Stimulated activated CD8-positive, alpha-beta memory T cell treated with anti-CD3 and anti-CD28 coated beads, Interleukin-15, amount 100 ng/mL, for 24 hours (primary cell): ENCODE results near the gene ENGASE.
A peak's percentile ranks its signal among the peaks of the same experiment; 100 is the strongest.

Experiments used
- DNase-seq: peaks from one replicate; pipeline ENCODE4 v3.0.0-alpha.2; 2020; ENCODE audit warnings: low read depth

Gene ENGASE

DNA sequence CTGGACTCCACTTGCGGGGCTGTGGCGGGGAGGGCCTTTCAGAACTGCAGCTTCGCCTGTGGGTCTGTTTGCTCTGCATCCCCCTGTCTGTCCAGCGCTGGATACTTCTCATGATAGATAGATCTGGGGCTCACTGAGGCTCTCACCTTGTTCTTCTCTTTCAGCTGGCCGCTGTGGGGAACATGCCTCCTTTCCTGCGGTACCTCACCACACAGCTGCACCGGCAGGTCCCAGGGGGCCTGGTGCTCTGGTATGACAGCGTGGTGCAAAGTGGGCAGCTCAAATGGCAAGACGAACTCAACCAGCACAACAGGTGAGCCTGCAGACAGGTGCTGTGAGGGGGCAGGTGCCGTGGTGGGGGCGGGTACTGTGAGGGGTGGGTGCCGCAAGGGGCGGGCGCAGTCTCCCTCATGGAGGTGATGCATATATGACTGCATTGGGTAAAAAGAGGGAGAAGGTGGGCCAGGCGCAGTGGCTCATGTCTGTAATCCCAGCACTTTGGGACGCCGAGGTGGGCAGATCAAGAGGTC, 6.2 kb downstream of the ENGASE start:
- no peak for DNase-seq

DNA sequence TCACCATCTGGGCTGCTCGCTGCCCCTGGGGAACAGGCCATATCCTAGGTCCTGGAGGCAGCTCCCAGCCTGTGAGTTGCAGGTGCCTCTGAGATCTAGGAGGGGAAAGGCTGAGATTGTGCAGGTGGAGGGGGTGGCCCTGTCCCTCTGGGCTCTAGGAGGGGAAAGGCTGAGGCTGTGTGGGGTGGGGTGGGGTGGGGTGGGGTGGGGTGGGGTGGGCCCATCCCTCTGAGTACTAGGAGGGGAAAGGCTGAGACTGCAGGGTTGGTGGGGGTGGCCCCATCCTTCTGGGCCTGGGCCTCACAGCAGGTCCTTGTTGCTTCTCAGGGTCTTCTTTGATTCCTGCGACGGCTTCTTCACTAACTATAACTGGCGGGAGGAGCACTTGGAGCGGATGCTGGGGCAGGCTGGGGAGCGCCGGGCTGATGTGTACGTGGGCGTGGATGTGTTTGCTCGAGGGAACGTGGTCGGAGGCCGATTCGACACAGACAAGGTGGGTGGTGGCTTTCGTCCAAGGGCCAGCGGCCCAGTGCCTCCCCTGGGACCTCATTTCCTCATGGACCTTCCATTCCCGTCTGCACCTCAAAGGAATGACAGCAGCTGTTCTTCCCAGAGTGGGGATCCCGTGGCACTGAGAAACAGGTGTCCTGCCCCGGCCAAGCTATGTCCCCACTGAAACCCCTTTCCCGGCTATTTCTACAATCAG, 7.1 kb downstream of the ENGASE start:
- DNase-seq, result no peak

DNA sequence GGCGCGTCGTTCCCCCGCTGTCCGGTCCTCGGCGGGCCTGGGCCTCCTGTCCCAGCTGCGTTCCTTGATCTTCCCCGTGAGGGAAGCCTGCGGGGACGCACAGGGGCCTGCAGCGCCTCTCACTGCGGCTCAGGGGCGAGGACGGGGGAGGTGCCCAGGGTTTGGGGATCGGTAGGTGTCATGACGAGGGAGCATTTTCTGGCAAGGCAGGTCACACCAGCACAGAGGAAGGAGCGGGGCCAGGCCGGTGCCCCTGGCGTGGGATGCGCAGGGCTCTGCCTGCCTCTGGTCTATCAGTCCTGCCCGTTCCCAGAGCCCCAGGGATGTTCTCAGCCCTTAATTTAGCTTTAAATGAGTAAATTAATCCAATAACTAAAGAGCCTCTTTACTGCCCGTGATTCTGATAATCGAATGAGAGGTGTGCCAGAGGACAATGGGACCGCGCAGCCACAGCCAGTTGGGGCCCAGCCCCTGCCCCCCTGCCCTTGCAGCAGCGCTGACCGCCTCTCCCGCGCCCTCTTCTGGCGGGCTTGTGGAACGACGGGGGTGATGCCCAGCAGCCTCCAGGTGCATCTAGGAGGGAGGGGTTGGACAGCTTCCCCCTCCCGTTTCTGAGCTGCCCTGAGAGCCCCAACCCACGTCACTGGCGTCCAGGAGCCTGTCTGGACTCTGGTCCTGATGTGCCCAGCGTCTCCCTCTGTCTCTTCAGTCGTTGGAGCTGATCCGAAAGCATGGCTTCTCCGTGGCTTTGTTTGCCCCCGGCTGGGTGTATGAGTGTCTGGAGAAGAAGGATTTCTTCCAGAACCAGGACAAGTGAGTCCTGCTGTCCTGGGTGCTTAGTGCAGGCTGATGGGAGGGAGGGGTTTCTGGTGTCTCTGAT, 7.9 kb downstream of the ENGASE start:
- peak; percentile 31 for DNase-seq

DNA sequence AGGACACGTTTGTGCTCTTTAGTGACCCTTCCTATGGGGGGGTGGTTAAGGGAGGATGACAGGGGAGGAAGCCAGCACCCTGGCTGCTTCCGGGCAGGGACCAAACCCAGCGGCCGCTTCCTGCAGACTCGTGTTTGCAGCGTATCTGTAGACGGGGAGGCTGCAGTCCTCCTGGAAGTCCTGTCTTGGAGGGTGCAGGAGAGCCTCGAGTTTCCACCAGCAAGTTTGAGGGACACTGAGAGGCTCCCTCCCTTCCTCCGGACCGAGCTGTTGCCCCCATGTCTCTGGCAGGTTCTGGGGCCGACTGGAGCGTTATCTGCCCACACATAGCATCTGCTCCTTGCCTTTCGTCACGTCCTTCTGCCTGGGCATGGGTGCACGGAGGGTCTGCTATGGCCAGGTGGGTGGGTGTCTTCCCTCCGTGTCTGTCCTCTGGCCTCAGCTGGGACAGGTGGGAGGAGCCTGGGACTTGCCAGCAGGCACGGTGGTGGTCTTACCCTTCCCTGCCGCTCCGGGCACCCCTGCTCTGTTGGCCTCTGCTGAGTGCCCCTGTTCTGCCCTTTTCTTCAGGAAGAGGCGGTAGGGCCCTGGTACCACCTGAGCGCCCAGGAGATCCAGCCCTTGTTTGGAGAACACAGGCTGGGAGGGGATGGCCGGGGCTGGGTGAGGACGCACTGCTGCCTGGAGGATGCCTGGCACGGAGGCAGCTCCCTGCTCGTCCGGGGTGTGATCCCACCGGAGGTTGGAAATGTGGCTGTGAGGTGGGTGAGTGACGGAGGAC, 8.8 kb downstream of the ENGASE start:
- no peak for DNase-seq

DNA sequence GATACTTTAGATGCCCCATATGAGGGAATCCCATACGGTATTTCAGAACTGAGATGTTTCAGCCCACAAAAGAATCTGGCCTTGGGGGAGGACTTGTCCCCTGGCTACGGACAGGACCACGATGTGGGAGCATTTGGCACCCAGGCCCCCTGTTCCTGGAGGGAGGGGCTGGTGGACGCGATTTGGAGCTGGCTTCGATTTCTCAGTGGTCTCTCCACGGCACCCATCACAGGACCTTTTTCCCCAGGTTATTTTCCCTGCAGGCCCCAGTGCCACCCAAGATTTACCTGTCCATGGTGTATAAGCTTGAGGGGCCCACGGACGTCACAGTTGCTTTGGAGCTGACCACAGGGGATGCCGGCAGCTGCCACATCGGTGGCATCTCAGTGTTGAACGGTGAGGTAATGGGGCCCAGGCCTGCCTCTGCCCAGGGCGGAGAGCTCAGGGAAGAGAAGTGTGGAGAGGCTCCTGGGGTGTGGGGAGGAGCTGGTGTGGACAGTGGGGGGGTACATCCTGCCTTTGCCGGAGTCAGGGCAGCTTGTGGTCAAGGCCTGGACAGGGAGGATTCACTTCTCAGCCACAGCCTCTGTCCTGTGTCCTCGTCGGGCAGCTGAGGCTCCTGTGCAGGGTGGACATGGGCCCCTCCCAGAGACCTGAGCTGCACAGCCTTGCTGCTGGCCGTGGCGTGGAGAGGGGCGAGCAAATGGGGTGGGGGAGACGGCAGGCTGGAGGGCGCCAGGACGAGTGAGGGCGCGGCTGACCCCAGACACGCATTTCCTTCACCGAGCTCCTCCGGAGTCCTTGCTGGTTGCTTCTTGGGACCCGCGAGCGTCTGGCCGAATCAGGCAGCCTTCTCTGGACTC, 9.9 kb downstream of the ENGASE start:
- DNase-seq, result no peak

DNA sequence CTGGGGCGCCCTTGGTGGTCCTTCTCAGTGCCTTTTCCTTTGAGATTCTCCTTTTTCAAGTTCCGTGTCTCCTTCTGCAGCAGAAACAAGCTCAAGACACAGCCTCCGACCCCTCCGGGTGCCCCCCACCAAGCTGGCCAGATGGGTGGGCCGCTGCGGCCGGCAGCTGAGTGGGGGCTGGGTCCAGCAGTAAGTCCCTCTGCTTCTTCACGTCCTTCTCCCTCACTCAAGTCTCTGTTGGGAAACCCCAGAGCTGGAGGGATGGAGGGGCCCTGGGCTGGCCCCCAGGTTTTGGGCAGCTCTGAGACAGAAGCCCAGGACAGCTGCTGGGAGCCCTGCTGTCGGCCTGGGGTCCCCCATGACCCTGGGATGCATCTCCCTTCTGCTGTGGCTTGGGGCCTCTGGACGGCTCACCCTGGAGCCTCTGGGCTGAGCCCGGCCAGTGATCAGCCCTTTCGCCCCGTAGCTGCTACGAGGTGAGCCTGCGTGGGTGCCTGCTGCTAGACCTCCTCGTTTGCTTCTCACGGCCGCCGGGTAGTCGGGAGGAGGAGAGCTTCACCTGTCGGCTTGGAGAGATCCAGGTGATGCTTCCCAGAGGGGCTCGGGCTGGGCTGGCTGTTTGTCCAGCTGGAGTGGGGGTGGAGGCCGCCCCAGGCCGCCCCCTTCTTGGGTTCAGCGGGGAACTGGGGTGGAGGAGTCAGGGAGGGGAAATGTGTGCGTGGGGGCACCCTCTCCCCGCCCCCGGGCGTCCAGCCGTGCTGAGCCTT, 10.7 kb downstream of the ENGASE start:
- DNase-seq, result no peak

DNA sequence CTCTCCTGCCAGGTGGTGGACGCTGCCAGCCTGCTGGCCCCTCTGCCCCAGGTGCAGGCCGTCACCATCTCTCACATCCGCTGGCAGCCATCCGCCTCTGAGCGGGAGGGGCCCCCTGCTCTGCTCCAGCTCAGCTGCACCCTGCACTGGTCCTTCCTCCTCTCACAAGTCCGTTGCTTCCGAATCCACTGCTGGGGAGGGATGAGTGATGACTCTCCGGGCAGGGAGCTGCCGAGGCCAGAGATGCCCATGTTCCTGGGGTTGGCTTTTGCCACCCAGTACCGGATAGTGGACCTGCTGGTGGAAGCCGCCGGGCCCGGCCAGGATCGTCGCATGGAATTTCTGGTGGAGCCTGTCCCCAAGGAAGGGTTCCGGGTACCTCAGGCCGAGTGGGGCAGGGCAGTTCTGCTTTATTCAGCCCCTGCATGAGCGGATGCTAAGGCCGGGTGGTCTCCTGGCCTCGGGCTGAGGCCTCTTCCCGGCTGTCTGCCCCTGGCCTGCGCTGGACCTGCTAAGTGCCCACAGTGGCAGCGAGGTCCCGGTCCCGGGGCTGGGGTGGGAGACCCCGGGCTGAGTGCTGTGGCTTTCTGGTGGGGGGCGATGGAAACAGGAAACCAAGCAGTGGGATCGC, 11.4 kb downstream of the ENGASE start:
- no peak for DNase-seq

DNA sequence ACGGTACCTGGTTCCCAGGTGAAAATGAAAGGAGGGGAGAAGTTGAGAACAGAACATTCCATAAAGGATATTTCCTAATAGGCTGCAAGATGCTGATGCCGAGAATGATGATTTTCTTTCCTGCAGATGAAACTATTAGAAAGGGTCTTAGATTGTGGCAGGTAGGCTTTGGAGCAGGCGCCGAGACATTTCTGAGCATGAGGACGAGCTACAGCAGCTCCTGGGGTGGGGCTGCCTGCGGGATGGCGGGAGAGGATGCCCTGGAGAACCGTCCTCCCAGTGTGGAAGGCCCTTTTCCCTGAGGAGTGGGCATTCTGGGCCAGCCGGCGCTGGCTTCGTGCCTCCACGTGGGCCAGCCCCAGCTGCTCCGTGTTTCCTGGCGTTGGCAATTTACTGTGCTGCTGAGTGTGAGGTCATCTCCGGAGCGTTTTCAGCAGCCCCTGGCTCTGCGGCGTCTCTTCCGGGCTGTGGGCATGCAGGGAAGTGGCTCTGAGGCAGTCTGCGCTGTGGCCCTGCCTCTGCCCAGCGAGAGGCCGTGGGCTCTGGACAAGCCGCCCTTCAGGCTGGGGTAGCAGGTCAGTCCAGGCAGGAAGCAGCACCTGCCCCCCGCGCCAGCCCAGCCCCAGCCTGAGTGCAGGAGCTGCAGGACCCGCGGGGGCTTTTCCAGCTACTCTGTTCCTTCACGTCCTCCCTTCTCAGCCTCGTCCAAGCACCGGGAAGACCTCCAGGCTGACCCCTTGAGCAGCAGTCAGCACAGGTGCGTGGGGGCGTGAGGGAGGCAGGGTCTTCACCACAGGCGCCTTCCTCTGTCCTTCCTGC, 12.2 kb downstream of the ENGASE start:
- DNase-seq, result no peak

DNA sequence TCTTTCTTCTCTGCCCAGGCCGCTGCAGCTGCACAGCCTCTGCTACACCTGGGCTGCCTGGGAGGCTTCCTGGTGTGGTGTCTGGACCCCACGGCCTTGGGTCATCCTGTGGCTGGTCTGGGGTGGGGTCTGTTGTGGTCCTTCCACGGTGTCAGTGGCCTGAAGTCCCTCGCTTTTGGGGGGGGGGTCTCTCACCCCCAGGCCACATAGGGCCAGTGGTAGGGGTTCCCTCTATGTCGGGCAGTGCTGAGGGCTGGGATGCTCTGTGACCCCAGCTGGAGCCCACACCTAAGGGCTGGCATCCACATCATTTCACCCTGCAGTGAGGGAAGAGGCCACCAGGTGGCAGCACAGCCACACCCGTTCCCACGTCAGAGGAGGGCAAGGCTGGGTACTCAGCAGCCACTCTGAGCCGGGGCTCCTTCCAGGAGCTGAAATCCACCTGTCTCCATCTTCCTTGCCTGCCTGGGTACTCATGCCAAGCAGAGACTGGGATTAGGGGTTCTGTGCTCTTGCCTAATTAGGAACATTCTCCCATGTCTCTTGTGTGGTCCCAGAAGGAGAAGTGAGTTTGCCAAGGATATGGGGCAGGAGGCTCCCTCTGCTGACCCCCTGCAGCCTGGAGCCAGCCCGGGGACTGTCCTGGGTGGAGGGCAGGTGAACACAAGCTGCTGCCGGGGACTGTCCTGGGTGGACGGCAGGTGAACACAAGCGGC, 13.0 kb downstream of the ENGASE start:
- peak; percentile 69 for DNase-seq

DNA sequence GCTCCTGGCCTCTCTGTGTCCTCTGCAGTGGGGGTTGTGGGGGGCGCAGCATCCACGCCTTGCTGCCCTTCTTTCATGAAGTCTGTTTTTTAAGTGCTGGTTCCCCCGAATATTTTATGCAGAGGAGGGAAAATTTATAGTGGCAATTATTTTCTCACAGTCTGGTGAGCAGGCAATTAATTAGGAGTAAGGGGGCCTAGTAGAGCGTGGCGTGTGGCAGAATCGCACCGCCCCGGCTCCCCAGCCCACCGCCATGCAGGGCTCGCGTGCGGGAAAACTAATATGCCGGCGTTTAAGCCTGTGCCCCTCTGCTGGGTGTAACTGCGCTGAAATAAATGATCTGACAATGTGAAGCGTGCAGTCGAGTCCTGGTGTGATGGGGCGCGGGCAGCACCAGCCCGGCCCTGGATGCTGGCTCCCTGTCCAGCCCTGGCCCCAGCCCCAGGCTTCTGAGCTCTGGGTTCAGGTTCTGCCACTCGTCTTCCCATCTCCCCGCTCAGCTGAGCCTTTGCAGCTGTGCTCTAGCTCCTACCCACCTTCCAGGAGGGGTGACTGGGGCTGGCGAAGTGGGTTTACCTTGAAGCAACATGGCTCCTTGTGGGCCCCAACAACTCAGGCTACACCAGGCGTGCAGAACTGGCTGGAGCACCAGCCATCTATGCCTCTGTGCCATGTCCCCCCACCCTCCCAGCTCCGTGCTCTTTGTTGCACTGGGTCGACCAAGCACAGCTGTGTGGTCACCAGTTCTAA, 13.8 kb downstream of the ENGASE start:
- DNase-seq, result no peak

DNA sequence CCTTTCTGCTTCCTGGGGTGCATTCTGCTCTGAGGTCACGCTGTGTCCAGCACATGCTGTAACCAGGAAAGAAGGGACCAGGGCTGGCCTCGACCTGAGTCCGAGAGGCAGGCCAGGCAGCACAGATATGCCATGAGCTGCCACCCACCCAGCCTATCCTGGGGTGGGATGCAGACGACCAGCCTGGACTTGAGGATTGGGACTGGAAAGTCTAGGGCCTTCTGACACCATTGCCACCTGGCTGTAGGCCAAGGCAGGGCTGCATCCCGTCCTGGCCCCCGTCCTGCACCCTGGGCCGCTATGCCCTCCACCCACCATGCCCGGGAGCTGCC, 14.3 kb downstream of the ENGASE start:
- no peak for DNase-seq

DNA sequence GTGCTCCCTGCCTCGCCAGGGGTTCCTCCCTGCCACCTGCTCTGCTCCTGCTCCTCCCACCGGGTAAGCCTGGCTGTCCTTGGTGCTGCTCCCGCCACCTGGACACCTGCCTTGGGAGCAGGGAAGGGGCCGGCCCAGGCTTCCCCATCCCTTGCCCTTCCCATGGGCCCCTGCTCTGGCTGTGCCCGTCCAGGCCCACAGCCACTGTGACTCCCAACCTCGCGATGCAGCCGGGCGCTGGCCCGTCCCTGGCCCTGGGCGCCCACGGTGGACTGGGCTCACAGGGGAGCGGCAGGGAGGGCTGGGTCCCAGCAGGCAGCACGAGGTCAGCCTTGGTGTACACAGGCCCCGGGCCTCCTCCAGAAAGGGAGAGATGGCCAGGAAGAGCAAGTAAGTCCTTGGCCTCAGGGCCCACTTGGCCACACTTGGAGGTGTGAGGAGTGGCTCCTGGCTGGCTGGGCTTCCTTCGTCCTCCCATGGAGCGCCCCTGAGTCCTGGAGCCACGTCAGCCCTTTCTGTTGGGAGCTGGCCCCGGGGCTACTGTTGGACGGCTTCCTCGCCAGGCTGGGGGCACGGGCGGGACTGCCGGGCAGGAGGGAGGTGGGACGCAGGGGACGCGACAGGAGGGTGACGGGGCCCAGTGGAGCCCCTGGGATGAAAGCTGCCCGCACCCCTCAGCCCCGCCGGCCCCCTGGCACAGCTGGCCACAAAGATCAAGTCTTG, 15.3 kb downstream of the ENGASE start:
- no peak for DNase-seq

DNA sequence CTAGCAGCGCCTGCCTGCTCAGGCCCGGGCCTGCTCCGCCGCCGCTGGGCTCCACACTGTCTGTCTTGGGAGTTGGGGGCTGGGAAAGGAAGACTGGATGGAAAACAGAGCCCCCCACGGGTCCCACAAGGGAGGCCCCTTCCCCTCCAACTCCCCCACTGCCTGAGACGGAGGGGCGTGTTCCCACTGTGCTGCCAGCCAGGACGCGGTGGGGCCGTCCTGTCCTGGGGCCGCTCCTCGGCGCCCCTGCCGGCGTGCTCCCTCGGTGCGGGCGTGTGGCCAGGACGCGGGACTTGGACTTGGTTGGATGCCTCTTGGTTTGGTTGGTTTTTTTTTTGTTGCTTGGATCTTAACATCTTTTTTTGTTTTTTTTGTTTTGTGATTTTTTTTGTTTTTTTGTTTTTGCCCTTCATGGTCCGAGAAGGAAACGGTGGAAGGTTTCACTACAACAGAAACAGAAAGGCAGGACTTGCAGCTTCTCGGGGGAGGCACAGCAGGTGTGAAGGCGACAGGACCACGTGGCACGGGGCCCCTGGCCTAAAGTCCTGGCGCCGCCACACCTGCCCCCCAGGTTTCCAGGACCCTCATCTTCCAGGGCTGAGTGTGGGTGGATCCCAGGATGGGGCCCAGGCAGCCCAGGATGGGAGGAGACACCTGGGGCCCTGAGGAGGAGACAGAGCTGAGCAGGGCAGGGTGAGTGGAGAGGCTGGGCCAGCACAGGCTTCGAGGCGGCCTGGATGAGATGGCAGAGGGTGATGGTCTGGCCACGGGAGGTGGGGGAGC, 16.0 kb downstream of the ENGASE start:
- DNase-seq, result no peak

DNA sequence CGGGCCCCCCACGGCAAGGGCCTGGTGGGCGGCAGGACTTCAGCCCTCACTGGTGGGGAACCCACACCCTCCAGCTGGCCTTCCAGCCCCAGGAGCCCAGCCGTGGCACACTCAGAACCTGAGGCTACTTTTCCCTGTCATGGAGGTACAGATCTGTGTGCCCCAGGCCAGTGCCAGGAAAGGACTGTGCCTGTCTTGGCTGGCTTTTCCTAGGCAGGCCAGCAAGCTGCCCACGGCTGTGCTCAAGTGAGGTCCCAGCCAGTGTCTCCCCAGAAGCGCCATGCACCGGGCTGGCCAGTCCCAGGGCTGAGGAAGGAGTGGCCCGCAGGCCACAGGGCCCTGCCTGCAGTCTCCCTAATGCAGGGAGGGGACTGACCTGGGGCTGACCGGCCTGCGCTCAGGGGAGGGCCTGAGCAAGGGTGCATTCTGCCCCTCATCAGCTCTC, 16.6 kb downstream of the ENGASE start:
- DNase-seq, result no peak

DNA sequence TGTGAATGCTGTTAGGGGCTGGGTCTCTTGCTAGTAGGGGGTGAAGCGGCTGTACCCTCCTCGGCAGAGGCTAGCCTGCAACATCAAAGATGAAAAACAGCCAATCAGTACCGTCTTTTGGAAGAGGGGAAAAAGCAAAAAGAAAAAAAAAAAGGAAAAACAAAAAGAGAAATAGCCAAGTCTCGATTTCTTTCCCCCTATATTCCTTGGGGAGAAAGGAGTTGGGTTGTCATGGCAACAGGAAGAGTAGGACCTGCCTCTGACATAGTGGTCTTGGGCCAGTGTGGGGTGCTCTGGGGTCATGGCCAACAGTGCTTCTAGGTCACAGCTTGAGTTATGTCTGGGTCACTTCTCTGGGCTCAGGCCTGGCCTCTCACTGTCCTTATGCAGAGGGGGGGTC, 17.9 kb downstream of the ENGASE start:
- DNase-seq, result no peak

DNA sequence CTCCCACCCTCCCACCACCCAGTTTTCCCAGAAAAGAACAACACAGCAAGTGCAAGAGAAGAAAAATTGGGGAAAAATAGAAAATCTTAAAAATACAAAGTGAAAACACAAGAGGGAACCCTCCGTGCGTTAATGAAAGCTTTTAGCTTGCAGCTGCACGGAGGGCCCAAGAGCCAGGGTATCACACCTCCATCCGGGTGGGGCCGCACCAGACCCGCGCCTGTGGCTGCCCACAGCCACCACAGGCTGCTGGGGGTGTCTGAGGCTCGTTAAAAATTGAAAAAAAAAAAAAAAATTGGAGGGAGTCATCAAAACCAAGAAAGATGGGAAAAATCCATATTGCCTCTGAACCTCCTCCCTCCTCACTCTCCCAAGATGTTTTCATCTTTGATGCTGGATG, 18.6 kb downstream of the ENGASE start:
- no peak for DNase-seq

DNA sequence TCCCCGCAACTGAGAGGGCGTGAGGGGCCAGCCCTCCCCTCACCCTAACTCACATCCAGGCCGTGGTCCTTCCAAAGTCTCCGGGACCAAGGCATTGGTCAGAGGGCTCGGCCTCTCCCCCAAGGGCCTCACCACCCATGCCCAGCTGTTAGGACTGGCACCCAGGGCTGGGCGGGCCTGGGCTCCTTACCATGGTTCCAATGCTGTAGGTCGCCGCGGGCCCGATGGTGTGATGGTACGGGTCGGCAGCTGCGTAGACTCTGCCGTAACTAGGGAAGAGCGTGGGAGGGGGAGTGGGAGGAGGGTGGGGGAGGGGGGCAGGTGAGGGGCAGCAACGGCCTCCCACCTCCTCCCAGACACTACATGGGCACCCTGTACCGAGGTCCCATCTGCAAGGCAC, 19.6 kb downstream of the ENGASE start:
- no peak for DNase-seq
